HG03565 (cell line): ENCODE measurements around the gene MNT.

Experiments used
- ATAC-seq: cut with Tn5 transposase; IDR thresholded peaks from one replicate; pipeline ENCODE4 v1.9.1; 2021; ENCODE audit warnings: mild to moderate bottlenecking, moderate library complexity; ENCODE audit not compliant: unreplicated experiment

Gene MNT

GRCh38 chr17:2418572-2418971, 17.7 kb upstream of the MNT start:
- no peak for ATAC-seq

DNA sequence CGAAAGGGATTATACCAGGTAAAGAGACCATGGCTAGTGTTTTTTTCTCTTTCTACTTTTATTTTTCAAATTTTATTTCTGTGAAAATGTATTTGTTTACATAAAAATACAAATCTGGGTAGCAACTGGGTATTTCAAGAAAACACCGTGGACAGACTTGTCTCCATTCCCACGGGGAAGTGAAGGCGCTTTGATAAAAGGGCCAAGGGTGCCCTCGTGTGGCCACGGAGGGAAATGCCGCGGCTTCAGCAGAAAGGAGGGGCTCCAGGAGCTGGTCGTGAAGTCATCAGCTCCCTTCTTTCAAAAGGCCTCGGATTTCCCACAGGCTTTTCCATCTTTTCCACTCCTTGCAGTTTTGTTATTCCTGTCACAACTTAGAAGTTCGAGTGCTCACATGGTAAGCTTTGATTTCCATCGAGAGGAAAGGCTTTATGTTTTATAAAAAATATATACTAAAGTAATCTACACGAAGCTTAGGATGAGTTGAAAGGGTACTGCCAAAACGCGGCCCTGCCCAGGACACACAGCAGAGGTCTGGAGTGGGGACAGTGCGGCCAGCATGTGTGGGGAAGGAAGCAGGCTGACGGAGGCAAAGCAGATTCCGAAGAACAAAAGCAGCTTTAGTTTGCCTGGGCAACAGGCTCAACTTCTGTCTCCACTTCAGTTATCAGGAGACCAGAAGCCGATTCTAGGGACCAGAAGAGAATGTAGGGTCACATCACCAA, 15.3 kb upstream of the MNT start:
- ATAC-seq: no peak

- no peak for ATAC-seq
Measured at GRCh38 chr17:2415081-2415480, 14.2 kb upstream of the MNT start.

DNA sequence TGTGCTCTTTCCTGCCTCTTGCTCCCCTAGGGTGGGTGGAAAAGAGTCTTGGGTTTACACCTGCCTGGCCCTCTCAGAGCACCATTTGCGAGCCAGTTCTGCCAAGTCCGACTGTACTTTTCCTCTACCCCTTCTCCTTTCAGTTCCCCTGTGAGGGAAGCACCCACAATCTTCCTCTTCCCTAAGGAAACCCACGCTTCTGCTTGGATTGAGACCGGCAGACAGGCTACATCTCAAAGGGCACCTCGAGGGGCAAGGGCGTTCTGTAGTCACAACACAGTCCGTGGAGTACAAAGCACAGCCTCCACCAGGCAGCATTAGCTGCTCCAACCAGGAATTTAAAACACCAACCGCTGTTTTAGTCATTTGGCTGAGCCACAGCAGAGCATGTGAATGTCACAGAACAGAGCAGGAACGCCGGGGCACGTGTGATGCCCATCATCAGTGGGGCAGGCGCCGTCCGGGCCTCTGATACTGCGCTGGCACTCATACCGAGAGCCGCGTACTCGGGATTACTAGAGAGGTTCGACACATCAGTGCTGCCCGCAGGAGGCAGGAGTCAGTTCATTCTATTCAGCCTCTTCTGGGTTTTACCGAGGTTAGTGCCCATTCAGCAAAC, 13.7 kb upstream of the MNT start:
- ATAC-seq: no peak

DNA sequence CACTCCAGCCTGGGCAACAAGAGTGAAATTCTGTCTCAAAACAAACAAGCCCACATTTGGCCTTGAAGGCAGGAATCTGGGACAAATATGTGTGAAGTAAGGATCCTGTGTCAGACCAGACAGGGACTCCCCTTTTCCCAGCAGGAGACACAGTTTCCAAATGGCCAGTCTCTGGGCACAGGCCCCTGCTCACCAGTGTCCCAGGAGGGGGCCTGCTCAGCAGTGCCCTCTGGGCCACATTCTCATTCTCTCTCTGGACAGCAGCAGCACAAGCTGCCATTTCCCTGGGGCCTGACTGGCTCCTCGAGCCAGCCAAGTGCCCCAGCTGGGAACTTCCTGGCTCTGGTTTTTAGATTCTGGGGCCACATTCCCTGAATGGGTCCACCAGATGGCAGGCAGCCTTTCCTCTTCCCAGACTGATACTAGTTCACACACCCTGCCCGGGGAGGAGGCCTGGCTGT, 11.7 kb upstream of the MNT start:
- no peak for ATAC-seq

- ATAC-seq: no peak
Measured at GRCh38 chr17:2410951-2411350, 10.1 kb upstream of the MNT start.

- ATAC-seq: no peak
Measured at GRCh38 chr17:2406903-2407790, 6.3 kb upstream of the MNT start.

DNA sequence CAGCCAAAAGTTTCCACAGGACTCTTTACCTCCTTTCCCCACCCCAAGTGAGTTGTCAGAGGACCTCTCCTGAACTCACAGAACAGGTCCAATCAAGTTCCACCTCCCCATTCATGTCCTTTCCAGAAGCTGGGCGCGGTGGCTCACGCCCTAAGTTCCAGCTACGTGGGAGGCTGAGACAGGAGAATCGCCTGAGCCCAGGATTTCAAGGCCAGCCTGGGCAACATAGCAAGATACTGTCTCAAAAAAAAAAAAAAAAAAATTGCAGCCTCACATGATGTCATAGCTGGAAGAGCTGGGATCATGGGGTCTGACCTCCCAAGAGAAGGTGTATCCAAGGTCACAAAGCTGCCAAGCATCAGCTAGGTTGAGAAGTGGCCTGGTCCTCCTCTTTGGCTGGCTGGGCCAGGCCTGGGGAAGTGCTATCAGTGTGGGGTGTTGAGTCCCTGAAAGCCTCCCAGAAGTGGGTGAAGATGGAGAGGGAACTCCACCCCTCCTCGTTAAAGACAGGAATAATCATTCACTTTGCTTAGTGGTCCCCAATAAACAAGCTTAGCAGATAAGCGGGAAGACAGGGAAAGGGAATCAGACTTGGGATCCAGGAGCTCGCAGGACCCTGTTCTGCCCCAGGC, 5.5 kb upstream of the MNT start:
- no peak for ATAC-seq

- no peak for ATAC-seq
Measured at GRCh38 chr17:2405247-2405926, 4.5 kb upstream of the MNT start.

GRCh38 chr17:2403044-2403443, 2.2 kb upstream of the MNT start:
- ATAC-seq: no peak

- ATAC-seq: no peak
Measured at GRCh38 chr17:2402544-2402943, 1.7 kb upstream of the MNT start.

GRCh38 chr17:2401426-2402221, 764 bp upstream of the MNT start:
- ATAC-seq: peak; percentile 45

GRCh38 chr17:2400474-2400866, 390 bp downstream of the MNT start:
- no peak for ATAC-seq

- ATAC-seq: peak; percentile 35
Measured at GRCh38 chr17:2399572-2400473, 1.0 kb downstream of the MNT start.

GRCh38 chr17:2398655-2399571, 1.9 kb downstream of the MNT start:
- no peak for ATAC-seq

DNA sequence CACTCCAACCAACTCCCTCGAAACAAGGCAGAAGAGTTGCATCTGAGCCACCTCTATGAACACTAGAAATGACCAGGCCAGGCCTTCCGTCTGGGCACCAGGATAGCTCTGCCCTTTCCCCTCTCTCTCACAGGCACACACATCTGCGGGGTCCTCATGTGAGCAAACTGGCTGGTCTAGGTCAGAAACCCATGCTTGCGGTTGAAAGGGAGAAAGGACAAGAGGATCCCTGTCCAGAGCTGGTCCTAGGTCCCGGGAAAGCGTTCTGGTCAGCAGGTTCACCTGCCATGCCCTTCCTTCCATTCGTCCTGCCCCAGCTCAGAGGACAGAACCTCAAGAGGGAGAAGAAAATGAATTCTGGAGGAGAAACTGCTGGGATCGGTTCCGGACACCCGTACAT, 2.7 kb downstream of the MNT start:
- no peak for ATAC-seq

GRCh38 chr17:2397247-2398171, 3.4 kb downstream of the MNT start:
- no peak for ATAC-seq
